HG02840 (cell line): Measurements from ENCODE around the gene ARID3C.

Source experiments
- ATAC-seq: cut with Tn5 transposase; IDR thresholded peaks from one replicate; pipeline ENCODE4 v1.9.1; 2021; ENCODE audit warnings: mild to moderate bottlenecking, moderate library complexity, moderate number of reproducible peaks; ENCODE audit not compliant: unreplicated experiment, low FRiP score

Gene ARID3C

DNA sequence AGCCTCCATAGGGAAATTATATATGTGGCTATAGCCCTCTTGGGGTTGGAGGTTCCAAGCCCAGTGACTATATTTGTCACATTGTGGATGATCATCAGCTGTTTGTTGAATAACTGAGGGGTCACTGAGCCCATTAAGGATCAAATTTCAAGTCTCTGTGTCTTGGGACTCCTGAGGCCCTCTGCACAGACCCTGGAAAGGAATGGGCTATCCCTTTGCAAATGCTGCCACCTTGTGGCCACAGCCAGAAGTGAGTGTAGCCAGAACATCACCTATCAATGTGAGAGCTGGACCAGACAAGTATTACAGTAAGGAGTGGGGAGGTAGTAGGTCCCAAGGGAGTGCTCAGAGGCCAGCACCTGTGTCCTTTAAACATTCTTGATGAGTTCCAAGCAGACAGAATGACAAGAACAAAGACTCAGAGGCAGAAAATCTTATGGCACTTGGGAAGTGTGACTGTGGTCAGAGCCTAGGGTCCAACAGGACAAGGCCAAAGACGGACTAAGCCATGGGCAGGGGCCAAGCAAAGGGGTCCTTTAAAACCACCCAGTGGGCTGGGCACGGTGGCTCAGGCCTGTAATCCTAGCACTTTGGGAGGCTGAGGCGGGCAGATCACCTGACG is 25.1 kb downstream of the ARID3C start:
- ATAC-seq, result no peak

DNA sequence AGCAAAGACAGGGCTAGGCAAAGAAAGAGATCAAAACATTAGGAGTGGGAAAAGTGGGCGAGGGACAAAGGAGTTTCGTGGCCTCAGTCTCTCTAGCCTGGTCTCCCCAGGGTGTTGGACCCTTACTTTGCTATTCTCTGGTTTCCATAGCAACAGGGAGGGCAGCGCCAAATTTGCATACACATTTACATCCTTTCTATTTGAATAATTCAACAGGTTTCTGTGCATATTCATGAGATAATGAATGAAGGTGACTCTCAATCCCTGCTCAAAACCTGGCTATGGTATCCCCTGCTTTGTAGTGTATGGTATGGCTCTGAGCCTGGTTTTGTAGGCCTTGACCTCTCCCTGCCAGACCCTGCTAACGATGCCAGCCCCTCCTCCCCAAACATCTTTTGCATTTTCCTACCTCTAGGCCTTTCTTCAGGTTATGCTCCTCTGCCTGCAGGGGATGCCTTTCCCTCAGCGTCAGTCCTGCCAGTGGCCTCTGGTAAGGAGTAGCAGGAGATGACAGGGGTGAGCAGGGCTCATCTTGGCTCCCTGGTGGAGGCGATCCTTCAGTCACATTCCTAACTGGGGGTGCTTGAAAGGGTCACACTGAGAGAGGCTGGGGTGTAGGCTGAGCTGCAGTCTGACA is 26.8 kb downstream of the ARID3C start:
- ATAC-seq, result no peak

DNA sequence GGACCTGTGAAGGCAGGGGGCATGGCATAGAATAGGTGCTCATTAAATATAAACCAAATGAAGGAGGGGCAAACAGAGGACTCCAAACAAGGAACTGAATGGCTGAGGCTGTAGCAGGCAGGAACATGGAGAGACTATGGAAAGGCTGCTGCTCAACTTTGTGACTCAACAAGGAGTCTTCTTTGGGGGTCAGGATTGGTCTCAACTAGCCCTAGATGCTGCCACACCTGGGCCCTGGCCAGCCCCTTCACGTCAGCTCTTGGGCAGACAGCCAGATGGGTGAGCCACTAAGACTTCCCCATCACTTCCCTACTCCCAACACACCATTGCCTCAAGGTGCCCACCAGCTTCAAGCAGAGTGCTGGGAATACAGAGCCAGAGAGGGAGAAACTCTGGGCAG is 28.0 kb downstream of the ARID3C start:
- ATAC-seq, result no peak

DNA sequence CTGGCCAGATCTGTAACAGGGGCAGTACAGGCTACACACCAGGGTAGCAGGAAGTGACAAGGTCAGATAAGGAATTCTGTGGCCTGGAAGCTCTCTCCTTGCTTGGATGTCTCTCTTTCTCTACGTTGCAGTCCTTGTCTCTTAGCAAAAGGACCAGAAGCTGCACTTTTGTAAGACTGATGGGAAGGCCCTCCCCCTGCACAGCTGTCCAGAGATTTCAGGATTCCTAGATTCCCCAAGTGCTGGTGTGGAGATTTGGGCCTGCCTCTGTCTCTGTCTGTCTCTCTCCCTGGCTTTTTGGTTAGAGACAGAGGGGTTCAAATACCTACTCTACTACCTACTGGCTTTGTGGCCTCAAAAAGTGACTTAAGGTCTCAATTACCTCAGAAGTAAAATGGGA is 29.3 kb downstream of the ARID3C start:
- no peak for ATAC-seq

DNA sequence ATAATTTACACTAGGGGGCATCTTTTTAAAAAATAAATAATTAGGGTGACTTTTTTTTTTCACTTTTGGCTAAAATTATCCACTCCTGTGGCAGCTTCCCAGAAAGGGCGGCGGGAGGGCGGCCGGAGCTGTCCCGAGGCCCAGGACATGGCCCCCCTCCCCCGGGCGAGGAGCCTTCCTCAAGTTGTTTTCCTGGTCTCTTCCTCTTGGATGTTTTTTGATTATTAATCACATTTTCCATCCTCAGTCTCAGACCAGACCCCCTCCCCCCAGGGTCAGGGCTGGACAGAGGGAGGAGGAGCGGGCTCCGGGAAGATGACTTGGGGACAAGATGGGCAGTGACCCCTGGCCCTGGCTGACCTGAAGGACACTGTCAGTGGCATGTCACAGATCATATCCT is 34.7 kb downstream of the ARID3C start:
- ATAC-seq, result no peak

DNA sequence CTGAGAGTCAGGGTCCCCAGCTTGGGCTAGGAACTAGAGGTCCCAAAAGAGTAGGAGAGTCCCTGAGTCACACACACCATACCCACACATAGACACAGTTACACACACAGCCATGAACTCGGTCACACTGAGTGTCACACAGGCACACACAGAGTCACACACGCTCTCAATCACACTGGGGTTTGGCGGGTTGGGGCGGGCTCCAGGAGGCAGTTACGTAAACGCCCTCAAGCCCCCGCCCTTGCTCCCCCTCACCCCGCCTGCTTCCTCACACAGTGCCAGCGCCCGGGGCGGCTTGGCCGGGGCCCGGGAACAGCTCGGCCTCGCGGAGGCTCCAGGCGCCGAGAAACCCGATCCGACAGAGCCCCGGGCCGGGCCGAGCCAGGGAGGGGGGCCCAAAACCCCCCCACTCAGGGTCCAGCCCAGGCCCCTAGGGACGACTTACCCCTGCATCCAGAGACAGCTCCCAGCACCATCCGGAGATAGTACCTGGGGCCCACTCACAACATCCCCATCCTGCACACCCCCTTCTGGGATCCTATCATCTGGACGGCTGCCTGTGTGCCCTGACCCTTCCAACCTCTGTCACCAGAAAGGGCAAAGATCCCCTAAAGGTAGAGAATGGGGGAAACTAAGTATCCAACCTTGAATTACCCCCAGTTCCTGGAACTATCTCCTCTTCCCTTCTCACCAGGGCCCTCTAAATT is 35.8 kb downstream of the ARID3C start:
- ATAC-seq, result no peak

DNA sequence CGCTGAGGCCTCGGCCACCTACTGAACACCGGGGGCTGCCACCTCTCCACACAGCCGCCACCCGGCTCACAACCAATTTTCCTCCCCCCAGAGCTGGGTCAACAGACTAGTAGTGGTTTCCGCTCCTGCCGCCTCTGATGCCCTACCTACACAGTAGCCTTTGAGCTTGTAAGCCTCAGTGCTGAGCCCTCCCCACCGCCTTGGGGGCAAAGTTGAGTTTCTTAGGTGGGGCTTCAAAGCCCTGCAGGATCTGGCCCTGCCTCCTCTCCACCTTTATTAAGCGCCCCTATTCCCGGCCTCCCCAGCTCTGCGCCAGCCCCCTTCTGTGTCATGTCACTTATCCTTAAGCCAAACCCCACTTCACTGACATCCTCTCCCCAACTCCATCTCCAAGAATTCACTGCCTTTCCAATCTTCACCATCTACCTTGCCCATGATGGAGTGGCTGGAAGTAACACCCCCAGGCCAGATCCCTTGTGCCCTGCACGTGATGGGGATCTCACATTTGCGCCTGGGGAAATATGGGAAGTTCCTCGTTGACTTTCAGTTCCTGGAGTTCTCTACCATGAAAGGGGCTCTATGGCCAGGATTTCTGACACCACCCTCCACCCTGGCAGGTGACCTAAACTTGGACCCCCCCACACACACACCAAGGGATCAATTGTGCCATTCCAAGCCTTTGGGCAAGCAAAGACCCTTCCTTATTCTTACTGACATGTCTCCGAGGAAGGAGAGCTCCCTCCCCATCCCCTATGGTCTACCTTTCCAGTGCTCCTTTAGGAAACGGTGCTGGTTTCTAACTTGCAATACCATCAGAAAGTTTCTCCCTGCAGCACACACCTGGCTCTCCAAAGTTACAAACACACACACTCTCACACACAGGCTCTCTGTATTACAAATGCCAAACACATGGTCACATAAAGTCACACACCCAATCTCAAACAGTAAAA is 36.7 kb downstream of the ARID3C start:
- ATAC-seq, result no peak

DNA sequence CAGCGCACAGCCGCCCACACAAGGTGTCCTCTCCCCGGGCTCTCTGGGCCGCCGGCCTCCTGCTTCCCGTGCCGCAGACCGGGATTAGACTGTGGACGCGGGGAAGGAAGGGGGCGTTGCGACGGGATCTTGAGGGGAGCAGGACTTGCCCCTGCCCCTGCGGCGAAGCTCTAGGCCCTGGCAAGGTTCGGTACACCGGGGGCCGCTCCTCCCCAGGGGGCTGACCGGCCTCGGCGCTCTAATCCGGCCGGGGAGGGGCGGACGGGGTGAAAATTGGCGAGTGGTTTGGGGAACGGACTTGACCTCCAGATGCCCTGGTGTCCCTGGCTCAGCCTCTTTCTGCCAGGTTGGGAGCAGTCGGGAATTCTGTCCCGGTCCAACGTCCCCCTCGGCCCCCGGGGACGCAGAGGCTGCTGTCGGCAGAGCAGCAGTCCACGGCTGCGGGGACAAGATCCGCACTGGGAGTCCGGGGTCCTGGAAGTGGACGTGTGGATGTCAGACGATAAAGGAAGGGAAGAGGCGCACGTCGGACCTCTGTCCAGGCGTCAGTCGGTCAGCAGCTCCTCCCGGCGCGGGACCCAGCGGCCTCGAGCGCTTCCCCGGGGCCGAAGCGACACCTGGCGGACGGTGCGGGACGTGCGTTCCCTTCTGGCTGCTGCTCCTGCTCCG is 37.5 kb downstream of the ARID3C start:
- ATAC-seq, result no peak

DNA sequence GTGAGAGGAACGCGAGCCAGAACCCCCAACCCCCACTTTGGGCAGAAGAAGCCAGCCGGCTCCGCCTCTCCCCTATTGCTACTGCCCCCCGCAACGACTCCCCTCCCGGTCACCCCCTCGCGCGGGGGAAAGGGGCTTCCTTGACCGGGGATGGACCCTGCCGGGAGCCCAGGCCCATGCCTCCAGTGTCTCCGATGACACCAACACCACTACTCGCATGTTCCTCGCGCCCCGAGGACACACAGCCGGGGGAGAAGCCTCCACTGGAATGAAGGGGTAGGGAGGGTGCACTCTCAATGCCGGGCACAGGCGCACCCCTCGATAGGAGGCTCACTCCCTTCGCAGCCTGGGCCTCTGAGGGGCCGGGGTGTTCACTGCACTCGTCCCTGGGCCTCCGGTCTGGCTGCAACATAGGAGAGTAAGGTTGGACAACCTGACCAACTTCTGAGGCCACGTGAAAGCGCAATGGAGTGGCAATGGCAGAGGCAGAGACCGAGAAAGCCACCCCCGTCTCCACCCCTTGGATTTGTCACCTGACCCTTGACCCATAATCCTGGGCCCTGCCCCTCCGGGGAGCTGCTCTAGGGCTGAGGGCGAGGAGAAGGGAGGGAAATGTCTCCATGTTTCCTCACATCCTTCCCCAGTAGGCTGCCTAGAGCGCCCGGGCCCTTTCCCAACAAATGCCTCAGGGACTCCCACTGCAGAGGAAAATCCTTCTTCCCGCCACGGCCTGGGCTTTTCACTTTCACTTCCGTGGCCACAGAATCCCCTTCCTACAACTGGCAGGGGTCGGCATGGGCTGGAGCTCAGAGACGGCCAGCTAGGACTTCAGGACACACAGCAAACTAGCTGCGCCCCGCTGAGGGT is 38.3 kb downstream of the ARID3C start:
- ATAC-seq, result no peak

DNA sequence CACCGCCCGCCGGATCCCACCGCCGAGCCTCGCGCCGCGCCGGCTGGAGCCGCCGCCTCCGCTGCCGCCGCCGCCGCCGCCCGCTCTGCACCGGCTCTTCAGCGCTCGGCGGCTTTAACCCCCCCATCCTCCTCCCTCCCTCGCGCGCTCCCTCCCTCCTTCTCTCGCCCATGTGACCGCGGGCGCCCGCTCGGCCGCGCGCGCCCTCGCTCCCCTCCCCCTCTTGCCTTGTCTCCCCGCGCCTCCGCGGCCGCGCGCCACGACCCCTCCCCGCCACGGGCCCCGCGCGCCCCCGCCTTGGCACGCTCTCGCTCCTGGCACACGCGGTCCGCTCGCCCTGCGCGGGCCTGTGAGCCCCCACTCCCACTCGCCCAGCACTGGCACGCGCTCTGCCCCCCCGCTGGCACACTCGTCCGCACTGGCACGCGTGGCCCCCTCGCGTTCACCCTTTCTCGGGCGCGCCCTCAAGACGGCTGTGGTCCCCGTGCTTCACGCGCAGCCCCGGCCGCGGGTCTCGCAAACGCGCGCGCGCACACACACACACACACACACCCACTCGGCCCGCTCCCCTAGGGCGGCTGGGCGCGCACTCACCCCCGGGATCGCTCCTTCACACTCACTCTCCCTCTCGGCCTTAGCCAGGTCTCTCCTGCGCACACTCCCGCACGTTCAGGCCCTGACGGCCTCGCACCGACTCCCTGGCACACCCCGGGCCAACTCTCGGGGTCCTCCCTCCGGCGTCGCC is 39.1 kb downstream of the ARID3C start, which contains the start of gene CNTFR:
CNTFR (minus strand) TSS at position 89 of the 745 bp plus-strand sequence. CDS start 20,743 bp downstream, outside the sequence.
- no peak for ATAC-seq

DNA sequence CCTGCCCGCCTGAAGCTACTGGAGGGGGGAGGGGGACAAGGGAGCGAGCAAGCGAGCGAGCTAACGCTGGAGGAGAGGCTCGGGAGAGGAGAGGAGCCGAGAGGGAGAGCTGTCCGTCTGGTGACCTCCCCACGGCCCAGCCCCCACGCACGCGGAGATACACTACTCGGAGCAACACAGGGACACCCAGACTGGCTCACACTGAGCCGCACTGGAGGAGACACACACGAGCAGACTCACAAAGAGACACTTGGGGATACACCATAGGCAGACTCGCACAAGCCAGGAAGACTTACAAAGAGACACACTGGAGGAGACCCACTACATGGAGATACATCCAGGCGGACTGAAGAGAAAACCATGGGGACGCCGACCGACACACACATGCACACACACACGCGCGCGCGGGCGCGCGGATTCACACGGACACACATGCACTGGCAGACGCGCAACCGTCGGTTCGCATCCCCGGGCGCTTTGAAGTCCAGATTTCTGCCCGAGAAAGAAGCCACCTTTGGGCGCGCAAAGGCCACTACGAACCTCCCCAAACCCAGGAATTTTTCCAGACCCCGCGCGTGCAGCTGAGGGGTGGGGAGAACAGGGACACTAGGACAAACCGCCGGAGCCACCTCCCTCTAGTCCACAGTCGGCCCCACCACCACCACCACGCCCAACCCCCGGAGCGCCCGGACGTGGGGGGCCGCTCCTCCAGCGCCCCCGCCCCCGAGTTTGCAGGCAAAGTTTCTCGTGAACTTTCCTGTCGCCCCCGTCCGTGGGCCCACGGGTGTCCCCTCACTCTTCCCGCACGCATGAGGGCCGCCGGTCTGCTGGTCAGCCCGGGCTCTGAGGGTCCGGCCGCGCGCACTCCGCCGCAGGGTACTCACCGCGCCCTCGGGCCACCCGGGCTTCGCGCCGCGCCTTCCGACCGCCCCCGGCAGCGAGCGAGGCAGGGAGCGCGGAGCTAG is 39.9 kb downstream of the ARID3C start:
- no peak for ATAC-seq

DNA sequence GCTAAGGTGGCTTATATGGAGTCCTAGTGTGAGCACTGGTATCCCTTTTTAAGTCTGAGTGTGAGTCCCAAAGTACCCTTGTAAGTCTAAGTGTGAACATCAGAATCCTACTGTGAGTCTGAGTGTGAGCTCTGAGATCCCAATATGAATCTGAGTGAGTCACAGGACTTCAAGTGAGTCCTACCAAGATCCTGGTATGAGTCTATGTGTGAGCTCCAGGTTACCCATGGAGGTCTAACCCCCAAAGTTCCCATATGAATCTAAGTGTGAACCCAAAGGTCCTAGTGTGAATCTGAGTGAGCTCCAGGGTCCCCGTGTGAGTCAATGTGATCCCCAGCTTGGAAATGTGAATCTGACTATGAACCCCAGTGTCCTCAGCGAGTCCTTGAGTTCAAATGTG is 41.6 kb downstream of the ARID3C start:
- ATAC-seq, result no peak

DNA sequence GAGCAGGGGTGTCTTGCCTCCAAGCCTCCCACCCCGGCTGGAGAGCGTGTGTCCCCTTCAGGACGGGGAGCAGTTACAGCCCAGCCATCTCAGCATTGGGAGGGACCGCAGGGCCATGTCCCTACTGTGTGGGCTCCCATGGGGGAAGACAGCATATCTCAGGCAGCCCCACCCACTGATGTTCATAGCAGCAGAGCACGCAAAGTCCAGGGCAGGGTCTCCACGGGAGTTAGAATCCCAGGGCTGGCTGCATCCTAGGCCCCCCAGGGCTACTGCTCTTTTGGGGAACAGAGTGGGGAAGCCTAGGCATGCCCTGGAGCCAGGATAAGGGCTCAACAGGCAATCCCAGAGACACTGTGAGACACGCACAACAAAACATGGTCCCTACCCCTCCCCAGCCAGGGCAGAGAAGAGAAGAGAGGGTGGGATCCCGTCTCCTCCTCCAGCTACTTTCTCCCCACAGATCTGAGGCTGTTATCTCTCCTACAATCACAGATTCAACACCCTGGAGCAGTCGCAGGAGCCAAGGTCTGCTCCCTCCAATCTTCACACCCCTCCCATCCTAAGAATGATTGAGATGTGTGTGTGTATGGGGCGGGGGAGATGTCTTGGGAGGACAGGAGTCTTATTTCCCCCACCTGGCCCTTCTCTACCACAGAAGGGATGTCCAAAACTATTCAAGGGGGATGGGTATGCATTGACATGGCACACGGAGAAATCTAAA is 42.8 kb downstream of the ARID3C start:
- ATAC-seq, result no peak

DNA sequence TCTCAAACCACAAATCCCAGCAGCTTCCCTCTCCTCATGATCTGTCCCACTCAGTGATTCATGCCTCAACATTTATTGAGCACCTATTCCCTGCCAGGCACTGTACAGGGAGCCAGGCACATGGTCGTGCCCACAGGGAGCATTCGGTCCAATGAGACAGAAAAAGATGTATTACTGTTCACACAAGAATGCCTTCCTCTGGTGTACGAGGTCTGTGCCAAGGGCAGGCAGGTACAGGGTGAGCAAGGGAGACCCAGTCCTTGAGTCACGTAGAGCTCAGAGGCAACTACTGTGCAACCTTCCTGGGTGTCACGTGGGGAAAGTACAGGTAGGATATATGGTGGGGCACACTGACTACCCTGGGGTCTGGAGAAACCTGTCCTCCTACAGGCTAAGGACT is 43.9 kb downstream of the ARID3C start:
- ATAC-seq, result no peak

DNA sequence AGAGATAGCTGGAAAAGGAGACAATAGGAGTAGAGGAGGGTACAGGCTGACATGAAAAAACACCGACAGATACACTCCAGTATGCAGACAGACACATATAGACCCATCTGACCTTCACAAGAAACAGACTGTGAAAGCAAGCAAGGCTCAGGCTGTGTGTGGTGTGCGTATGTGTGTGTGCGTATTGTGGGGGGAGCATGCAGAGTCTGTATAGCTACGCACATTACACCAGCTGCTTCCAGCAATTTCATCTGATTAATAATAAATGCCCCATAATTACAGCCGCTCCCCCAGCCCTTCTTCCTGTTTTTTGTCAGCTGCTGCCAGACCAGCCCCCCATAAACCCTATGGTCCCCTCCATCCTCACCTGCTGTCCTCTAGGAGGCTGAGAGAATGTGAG is 46.1 kb downstream of the ARID3C start:
- ATAC-seq, result no peak

DNA sequence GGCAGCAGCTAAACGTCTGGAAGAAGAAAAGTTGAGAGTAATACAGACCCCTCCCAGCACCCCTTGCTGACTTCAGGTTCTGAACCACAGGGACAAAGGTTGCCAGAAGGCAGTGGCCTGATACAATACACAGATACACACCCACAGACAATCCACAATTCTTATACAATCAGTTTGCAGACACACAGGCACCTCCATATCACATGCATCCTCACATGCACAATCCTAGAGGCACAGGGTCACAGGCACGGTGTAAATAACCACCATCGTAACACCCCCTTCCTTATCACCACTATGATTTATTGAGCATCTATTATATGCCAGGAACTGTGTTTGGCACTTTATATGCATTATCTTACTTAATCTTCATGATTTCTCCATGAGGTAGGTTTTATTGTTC is 47.5 kb downstream of the ARID3C start:
- ATAC-seq, result no peak

DNA sequence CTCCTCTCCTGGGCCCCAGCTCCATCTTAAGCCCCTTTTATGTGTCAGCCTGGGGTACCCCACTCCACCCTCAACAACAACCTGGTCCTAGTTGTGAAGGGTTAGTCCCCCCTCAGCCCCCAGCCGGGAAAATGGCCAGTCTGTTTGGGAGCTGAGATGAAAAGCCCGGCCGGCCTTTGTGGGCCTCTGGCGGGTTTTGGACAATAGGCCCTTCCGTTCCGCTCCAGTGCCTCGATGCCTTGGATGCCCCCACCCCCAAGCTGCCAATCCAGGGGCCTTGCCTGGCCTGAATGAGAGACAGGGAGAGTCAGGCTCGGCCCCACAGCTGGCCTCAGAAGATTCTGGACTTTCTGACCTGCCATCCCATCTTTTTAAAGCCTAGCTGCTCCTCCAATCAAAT is 48.5 kb downstream of the ARID3C start:
- ATAC-seq, result no peak
